ENCODE data around the gene CHD1. TPM values are rescaled to one million over a fixed set of nuclear protein-coding genes. Genes with fewer than 3 reads are reported as not detected.

The CHD1 gene
- total RNA-seq, 4 donors from 2014 or later, result 59.3 to 112 (median 69.0) TPM

GRCh38 chr5:98942847-98943246 lies 14.0 kb upstream of the CHD1 start:
- TF ChIP-seq, protein P1, sequence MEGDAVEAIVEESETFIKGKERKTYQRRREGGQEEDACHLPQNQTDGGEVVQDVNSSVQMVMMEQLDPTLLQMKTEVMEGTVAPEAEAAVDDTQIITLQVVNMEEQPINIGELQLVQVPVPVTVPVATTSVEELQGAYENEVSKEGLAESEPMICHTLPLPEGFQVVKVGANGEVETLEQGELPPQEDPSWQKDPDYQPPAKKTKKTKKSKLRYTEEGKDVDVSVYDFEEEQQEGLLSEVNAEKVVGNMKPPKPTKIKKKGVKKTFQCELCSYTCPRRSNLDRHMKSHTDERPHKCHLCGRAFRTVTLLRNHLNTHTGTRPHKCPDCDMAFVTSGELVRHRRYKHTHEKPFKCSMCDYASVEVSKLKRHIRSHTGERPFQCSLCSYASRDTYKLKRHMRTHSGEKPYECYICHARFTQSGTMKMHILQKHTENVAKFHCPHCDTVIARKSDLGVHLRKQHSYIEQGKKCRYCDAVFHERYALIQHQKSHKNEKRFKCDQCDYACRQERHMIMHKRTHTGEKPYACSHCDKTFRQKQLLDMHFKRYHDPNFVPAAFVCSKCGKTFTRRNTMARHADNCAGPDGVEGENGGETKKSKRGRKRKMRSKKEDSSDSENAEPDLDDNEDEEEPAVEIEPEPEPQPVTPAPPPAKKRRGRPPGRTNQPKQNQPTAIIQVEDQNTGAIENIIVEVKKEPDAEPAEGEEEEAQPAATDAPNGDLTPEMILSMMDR (IDR thresholded peaks at IDR 0.05; ENCODE audit: low read depth), result no peak

DNA sequence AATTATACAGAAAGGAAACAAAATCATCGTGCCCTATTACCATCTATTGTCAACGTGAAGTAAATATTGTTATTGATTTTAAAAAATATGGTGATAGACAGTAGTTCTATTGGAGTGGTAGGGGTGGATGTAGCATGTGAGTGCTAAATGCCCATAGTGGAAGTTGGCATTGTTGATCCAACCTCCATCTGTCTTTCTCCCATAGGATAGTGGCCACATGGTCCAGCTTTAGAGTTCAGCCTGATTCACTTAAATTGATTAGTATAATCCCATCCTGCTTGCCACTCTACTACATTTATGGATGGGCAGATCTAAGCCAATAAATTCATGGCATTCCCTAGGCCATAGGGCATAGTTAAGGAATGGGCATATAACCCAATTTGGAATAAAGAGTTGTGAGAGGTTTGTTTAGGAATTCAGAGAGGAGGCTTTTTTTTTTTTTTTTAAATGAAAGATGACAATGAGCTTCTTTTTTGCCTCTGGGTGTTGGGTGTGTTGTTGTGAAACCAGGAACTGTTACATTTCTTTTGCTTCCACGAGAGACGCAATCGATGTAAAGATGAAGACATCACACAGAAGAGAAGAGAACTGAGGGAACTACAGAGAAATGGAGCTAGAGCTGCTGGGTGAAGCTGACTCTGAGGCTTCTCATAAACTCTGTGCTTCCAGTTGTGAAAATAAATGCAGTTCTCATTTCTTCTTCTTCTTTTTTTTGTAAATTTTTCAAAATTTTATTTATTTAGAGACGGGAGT lies 12.5 kb upstream of the CHD1 start:
- TF ChIP-seq, protein P1 (IDR thresholded peaks at IDR 0.05; ENCODE audit: low read depth), result no peak

DNA sequence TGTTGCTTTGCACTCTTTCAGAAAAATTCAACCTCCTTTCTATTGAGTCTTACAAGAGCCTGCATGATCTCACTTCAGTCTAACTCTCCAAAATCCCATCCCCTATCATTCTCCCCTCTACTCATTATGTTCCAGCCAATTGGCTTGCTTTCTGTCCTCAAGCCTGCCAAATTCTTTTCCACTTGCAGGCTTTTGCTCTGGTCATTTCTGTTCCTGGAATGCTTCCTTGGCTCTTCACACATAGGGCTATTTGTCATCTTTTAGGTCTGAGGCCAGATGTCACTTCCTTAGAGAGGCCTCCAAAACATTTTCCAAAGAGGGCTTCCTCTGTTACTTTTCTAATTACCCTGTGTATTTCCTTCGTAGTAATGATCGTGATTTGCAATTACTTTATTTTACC lies 11.8 kb upstream of the CHD1 start:
- TF ChIP-seq, protein P1 (IDR thresholded peaks at IDR 0.05; ENCODE audit: low read depth), result no peak

DNA sequence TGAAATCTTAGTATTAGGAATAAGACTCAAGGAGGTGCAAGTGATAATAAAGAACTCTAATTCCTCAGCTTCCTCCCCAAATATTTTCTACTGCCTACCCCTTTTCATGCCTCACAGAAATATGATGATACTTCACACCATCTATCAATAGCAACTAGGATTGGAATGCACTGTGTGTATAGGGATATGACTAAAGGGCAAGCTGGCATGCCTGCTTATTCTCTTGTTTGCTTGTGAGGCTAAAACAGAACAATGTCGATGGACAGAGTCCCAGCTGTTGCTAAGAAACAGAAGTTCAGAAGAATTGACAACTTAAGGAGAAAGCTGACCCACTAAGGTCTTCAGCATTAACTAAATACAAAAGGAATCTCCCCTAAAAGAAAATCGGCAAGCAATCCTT lies 9.7 kb upstream of the CHD1 start:
- TF ChIP-seq, protein P1 (IDR thresholded peaks at IDR 0.05; ENCODE audit: low read depth), result no peak

DNA sequence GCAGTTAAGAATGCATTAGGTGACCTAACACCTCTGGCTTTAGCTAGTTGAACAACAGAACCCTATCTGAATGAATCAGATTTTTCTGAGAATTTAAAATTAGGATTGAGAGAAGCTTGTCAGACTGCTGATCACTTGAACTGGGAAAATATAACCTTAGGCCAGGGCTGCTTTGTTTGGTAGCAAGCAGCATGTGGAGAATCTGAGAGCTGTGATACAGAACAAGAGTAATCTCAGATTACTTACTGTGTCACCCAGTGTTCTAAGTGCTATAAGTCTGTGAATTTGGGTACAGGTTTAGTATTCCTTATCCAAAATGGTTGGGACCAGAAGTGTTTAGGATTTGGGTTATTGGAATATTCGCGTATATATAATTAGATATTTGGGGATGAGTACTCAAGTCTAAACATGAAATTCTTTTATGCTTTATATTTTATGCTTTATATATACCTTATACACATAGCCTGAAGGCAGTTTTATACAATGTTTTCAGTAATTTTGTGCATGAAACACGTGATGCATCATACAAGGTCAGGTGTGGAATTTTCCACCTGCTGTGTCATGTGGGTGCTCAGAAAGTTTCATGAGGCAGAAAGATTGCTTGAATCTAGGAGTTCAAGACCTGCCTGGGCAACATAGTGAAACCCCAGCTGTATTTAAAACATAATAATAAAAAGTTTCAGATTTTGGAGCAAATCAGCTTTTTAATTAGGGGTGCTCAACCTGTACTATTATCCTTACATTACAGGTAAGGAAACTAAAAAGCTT lies 8.3 kb upstream of the CHD1 start:
- TF ChIP-seq, protein P1 (IDR thresholded peaks at IDR 0.05; ENCODE audit: low read depth), result no peak

GRCh38 chr5:98935206-98935605 lies 6.4 kb upstream of the CHD1 start:
- TF ChIP-seq, protein P1 (IDR thresholded peaks at IDR 0.05; ENCODE audit: low read depth), result no peak

- TF ChIP-seq, protein P1 (IDR thresholded peaks at IDR 0.05; ENCODE audit: low read depth), result no peak
Measured at GRCh38 chr5:98934546-98934945, 5.7 kb upstream of the CHD1 start.

Data from subcutaneous adipose tissue (tissue), 4 donors.